GM12878 (cell line): ENCODE results near the gene PRSS27. TPM values are rescaled to one million over a fixed set of nuclear protein-coding genes. Genes with fewer than 3 reads are reported as not detected.

ENCODE experiments used
- ATAC-seq: fragments of 200-7000 bp; cut with Tn5 transposase; 3 replicates; pipeline ENCODE4 v1.9.1; 2020; ENCODE audit warnings: mild to moderate bottlenecking, moderate library complexity
- BruUV-seq: library from RNA; stranded (reverse); fragments of 400-500 nt; replicated peaks from 2 replicates; lab custom pipeline; 2021; lab: Mats Ljungman, UMichigan
- CTCF ChIA-PET: fragments of 300-600 bp; sonication (Branson Sonifier 250); formaldehyde crosslinking; extraction: SDS; loops from one replicate; lab custom pipeline; 2021; ENCODE audit warnings: inconsistent platforms; lab: Yijun Ruan, JAX
- POLR2A ChIA-PET: fragments of 350-600 bp; formaldehyde crosslinking; extraction: SDS; loops from one replicate; lab custom pipeline; 2021; ENCODE audit warnings: inconsistent platforms; lab: Charles Lee
- RAD21 ChIA-PET: fragments of 300-600 bp; sonication (Branson Sonifier 250); formaldehyde crosslinking; loops from one replicate; lab custom pipeline; 2023; ENCODE audit warnings: antibody characterized with exemption; ENCODE audit not compliant: unreplicated experiment; lab: Charles Lee
- SMC1A ChIA-PET: fragments of 300-600 bp; sonication (Branson Sonifier 250); formaldehyde crosslinking; loops from one replicate; lab custom pipeline; 2023; ENCODE audit not compliant: unreplicated experiment, uncharacterized antibody; lab: Charles Lee
- DNase-seq: peaks from one replicate; pipeline ENCODE4 v3.0.0-alpha.2; 2011; ENCODE audit warnings: low read depth, low spot score
- FAIRE-seq: peaks from 3 replicates; lab custom pipeline; 2011; peaks lifted over from hg19 to GRCh38; lab: Jason Lieb, UNC
- H2AFZ ChIP-seq: 2 replicates; pipeline ENCODE4 v1.6.0; 2011; ENCODE audit warnings: low read depth, low read length, control low read depth; ENCODE audit not compliant: control insufficient read depth
- H3K27ac ChIP-seq: 2 replicates; pipeline ENCODE4 v1.5.1; 2011; ENCODE audit warnings: control low read depth; ENCODE audit not compliant: control insufficient read depth, insufficient read depth
- H3K27me3 ChIP-seq, 2 experiments: replicated peaks in 1 of 2; 2 replicates each; pipeline versions ENCODE4 v1.6.0 to v1.6.1; 2011; ENCODE audit warnings: low read length in 1 of 2; ENCODE audit not compliant: control insufficient read depth in 2 of 2, insufficient read depth in 2 of 2
- H3K36me3 ChIP-seq, 2 experiments: 2 replicates each; pipeline ENCODE4 v1.5.1; 2011; ENCODE audit warnings: low read length in 1 of 2; ENCODE audit not compliant: control insufficient read depth in 2 of 2, insufficient read depth in 2 of 2
- H3K4me1 ChIP-seq: 2 replicates; pipeline ENCODE4 v1.6.1; 2011; ENCODE audit warnings: mild to moderate bottlenecking, low read length, moderate library complexity, mixed read lengths; ENCODE audit not compliant: control insufficient read depth, insufficient read depth
- H3K4me2 ChIP-seq: 2 replicates; pipeline ENCODE4 v1.6.0; 2011; ENCODE audit warnings: control low read depth; ENCODE audit not compliant: control insufficient read depth, insufficient read depth
- H3K4me3 ChIP-seq: fragments of 200-600 bp; sonication (generic); 2 replicates; pipeline ENCODE4 v1.5.1; 2016
- H3K79me2 ChIP-seq: 2 replicates; pipeline ENCODE4 v1.6.0; 2011; ENCODE audit warnings: low read length; ENCODE audit not compliant: control insufficient read depth, insufficient read depth
- H3K9ac ChIP-seq: 2 replicates; pipeline ENCODE4 v1.8.0; 2011; ENCODE audit warnings: low read length, control low read depth, mixed read lengths; ENCODE audit not compliant: control insufficient read depth, insufficient read depth
- H3K9me3 ChIP-seq: replicated peaks from 3 replicates; pipeline ENCODE4 v1.5.1; 2011; ENCODE audit warnings: mild to moderate bottlenecking, low read length; ENCODE audit not compliant: control insufficient read depth, insufficient read depth
- H4K20me1 ChIP-seq: 2 replicates; pipeline ENCODE4 v1.6.0; 2011; ENCODE audit not compliant: control insufficient read depth, insufficient read depth
- CTCF ChIP-seq, 3 experiments: IDR thresholded peaks in 2 of 3; conservative IDR thresholded peaks in 1 of 3; 2 replicates each; pipeline ENCODE4 v1.5.1; 2011; ENCODE audit warnings: low read depth in 3 of 3, low read length in 3 of 3, mild to moderate bottlenecking in 3 of 3, control low read depth in 2 of 3, moderate library complexity in 2 of 3, inconsistent platforms in 1 of 3, mixed read lengths in 1 of 3; ENCODE audit not compliant: control insufficient read depth in 2 of 3, insufficient read depth in 1 of 3; ENCODE audit errors: extremely low read depth in 1 of 3
- E2F4 ChIP-seq: IDR thresholded peaks from 2 replicates; pipeline ENCODE4 v1.6.1; 2012; ENCODE audit warnings: low read depth, low read length, improper control_type of control experiment
- HDAC6 ChIP-seq: fragments of 200-600 bp; sonication (generic); IDR thresholded peaks from one replicate; pipeline ENCODE4 v1.8.0; 2017; ENCODE audit warnings: antibody characterized with exemption; ENCODE audit not compliant: unreplicated experiment
- KAT2A ChIP-seq: conservative IDR thresholded peaks from 2 replicates; pipeline ENCODE4 v1.6.1; 2011; ENCODE audit warnings: low read depth, low read length; ENCODE audit not compliant: control insufficient read depth
- MEF2A ChIP-seq: IDR thresholded peaks from 2 replicates; pipeline ENCODE4 v1.6.1; 2011; ENCODE audit warnings: low read depth, mild to moderate bottlenecking, low read length, moderate library complexity; ENCODE audit not compliant: insufficient read depth
- MEF2B ChIP-seq: fragments of 450-650 bp; IDR thresholded peaks from 2 replicates; pipeline ENCODE4 v1.6.1; 2018; ENCODE audit warnings: mild to moderate bottlenecking, moderate library complexity; ENCODE audit not compliant: partially characterized antibody, poor library complexity, severe bottlenecking
- MLLT1 ChIP-seq: fragments of 450-650 bp; IDR thresholded peaks from 2 replicates; pipeline ENCODE4 v1.6.1; 2016; ENCODE audit warnings: mild to moderate bottlenecking
- MTA3 ChIP-seq: IDR thresholded peaks from 2 replicates; pipeline ENCODE4 v1.6.1; 2012; ENCODE audit warnings: low read length, inconsistent platforms, borderline replicate concordance
- PAX8 ChIP-seq: fragments of 450-650 bp; IDR thresholded peaks from 2 replicates; pipeline ENCODE4 v1.6.1; 2017; ENCODE audit warnings: mild to moderate bottlenecking, moderate library complexity
- POLR2AphosphoS2 ChIP-seq: IDR thresholded peaks from 2 replicates; pipeline ENCODE4 v1.6.1; 2011; ENCODE audit warnings: low read depth, mild to moderate bottlenecking, low read length, improper control_type of control experiment, moderate library complexity
- RFX5 ChIP-seq: IDR thresholded peaks from 2 replicates; pipeline ENCODE4 v1.6.1; 2011; ENCODE audit warnings: low read depth, low read length, improper control_type of control experiment
- SP1 ChIP-seq: IDR thresholded peaks from one replicate; pipeline ENCODE4 v1.6.1; 2011; ENCODE audit warnings: low read depth, low read length
- SREBF2 ChIP-seq: IDR thresholded peaks from 2 replicates; pipeline ENCODE4 v1.6.1; 2012; ENCODE audit warnings: mild to moderate bottlenecking, low read length
- ZNF207 ChIP-seq: fragments of 450-650 bp; IDR thresholded peaks from 2 replicates; pipeline ENCODE4 v1.6.1; 2014; ENCODE audit warnings: antibody characterized with exemption, mild to moderate bottlenecking, borderline replicate concordance
- ZNF24 ChIP-seq: fragments of 450-650 bp; IDR thresholded peaks from 2 replicates; pipeline ENCODE4 v1.6.1; 2017; ENCODE audit warnings: antibody characterized with exemption, mild to moderate bottlenecking
- ZNF274 ChIP-seq: IDR thresholded peaks from one replicate; pipeline ENCODE4 v1.8.0; 2011; ENCODE audit not compliant: insufficient read length, insufficient read depth
- WGBS: methylation state at CpG from one replicate; pipeline ENCODE4 v1.1.6; 2016; ENCODE audit warnings: low lambda C conversion rate; ENCODE audit not compliant: insufficient replicate concordance, insufficient coverage; ENCODE audit errors: missing lambda C conversion rate; 5-methylcytosine and 5-hydroxymethylcytosine counted together
- in situ Hi-C: fragments of 300-500 bp; cut with MboI; formaldehyde crosslinking; loops from 9 replicates; pipeline ENCODE4 v1.14.3; 2018; ENCODE audit warnings: mixed read lengths
- intact Hi-C: fragments of 100-400 bp; cut with micrococcal nuclease; formaldehyde crosslinking; loops from one replicate; pipeline ENCODE4 v1.14.2; 2022; ENCODE audit not compliant: unreplicated experiment
- polyA plus RNA-seq, 11 experiments: library from polyadenylated mRNA; depleted of rRNA in 4 of 11; unstranded in 6 of 11; stranded (reverse) in 5 of 11; fragments of >200 nt; fragmentation: Nextera tagmentation in 4 of 11; fragmentation: Illumina TruSeq in 1 of 11; extraction: Ambion mirVana in 4 of 11; extraction: Trizol in 1 of 11; gene quantifications; 1 replicate in 1 of 11; 2 replicates in 10 of 11; pipeline versions ENCODE4 v1.2.1 to v1.2.3, GENCODE V29; 2011 to 2016; ENCODE audit warnings: inconsistent platforms in 2 of 11, missing spikeins in 2 of 11, low read depth in 1 of 11
- total RNA-seq, 4 experiments: library from RNA; depleted of rRNA in 3 of 4; stranded (reverse); fragments of >200 nt in 3 of 4; fragmentation: Illumina TruSeq in 1 of 4; extraction: Trizol in 1 of 4; gene quantifications; 2 replicates each; pipeline versions ENCODE4 v1.2.1 to v1.2.3, GENCODE V29; 2013 to 2021
- TF ChIP-seq, protein P1 (sequence below): fragments of 450-650 bp; IDR thresholded peaks from 2 replicates; pipeline ENCODE4 v1.6.1; 2017; ENCODE audit warnings: borderline replicate concordance

The PRSS27 gene
- total and polyA plus RNA-seq, 10 of the 15 experiments (the other 5 are each of a cell fraction or from before 2014, with no cell fraction given) = 0.18 to 1.8 (median 0.51) TPM; not detected in 2

- TF ChIP-seq, protein P1, sequence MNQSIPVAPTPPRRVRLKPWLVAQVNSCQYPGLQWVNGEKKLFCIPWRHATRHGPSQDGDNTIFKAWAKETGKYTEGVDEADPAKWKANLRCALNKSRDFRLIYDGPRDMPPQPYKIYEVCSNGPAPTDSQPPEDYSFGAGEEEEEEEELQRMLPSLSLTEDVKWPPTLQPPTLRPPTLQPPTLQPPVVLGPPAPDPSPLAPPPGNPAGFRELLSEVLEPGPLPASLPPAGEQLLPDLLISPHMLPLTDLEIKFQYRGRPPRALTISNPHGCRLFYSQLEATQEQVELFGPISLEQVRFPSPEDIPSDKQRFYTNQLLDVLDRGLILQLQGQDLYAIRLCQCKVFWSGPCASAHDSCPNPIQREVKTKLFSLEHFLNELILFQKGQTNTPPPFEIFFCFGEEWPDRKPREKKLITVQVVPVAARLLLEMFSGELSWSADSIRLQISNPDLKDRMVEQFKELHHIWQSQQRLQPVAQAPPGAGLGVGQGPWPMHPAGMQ = no peak
- TF ChIP-seq CTCF (IDR thresholded peaks at IDR 0.05 in 2 of 3, conservative IDR thresholded peaks at IDR 0.05 in 1 of 3; ENCODE audit: control insufficient read depth in 2 of 3, extremely low read depth in 1 of 3, insufficient read depth in 1 of 3, low read depth in 3 of 3, low read length in 3 of 3) = no peak
- TF ChIP-seq, all 136 proteins: peak for 0
Measured at GRCh38 chr16:2675714-2676113, 44.3 kb downstream of the PRSS27 start (continued).

DNA sequence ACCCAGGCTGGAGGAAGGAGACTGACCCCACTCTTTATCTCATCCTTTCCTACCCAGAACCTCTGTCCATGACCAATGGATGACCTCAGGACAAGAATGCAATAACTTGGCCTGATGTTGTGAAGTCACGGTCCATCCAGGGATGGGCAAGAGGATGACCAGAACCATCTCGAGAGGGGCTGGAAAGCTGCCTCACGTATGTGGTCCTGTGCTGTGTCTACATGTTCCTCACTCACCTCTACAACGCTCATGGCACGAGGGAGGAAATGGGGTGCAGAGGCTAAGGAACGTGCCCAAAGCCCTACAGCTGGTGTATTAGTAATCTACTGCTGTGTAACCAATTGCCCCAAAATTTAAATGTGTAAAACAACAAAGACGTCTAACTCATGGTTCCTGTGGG is 45.0 kb downstream of the PRSS27 start:
- CTCF ChIA-PET = interaction anchor here (0.6 to 2.0 kb wide), 2 partner anchors 193 to 714 kb away, joined by 3 to 6 read pairs; no protein-coding TSS in a partner anchor
- Histone ChIP-seq H4K20me1 (no peaks in the 10 kb centered on the region), H3K27ac (no peak overlapping the region), H3K79me2 (peaks cover 9% of the 10 kb centered on the region), H3K27me3 (no peaks in the 10 kb centered on the region), H3K9me3 (no peaks in the 10 kb centered on the region), H3K4me3 (no peak overlapping the region), H2AFZ (no peak overlapping the region), H3K4me1 (peaks cover 7% of the 10 kb centered on the region), H3K9ac (no peak overlapping the region), H3K4me2 (no peak overlapping the region), H3K36me3 (no peaks in the 10 kb centered on the region)
- DNase-seq (no peak), ATAC-seq (no peak), FAIRE-seq (no peak)
- SMC1A ChIA-PET = no interaction called here
- RAD21 ChIA-PET = no interaction called here
- in situ Hi-C loops (no loop called here), intact Hi-C loops (no loop called here)
- BruUV-seq = no TSS peak
- 78% methylated on average over 7 of the region's 7 CpGs for WGBS
- POLR2A ChIA-PET = interaction anchor here (0.5 kb wide), 1 partner anchor 78 kb away, joined by 3 read pairs; no protein-coding TSS in a partner anchor
- TF ChIP-seq MTA3 (no peak), POLR2AphosphoS2 (no peak), MEF2A (no peak), MLLT1 (no peak), ZNF24 (no peak), ZNF207 (no peak), MEF2B (no peak), SREBF2 (no peak), SP1 (no peak), ZNF274 (no peak), KAT2A (no peak), RFX5 (no peak), E2F4 (no peak), PAX8 (no peak), HDAC6 (no peak)
